Choroid plexus epithelial cell (primary cell): ENCODE data around the gene TRPC5OS.

Source experiments
- DNase-seq: peaks from one replicate; pipeline ENCODE4 v3.0.0-alpha.2; 2010; ENCODE audit warnings: low read depth
- H3K4me3 ChIP-seq: 2 replicates; pipeline ENCODE4 v1.5.1; 2011; ENCODE audit warnings: low read depth, mild to moderate bottlenecking, control low read depth, low read length, moderate library complexity
- CTCF ChIP-seq: conservative IDR thresholded peaks from 2 replicates; pipeline ENCODE4 v1.5.1; 2011; ENCODE audit warnings: low read depth, mild to moderate bottlenecking, control low read depth, inconsistent platforms, low read length, moderate library complexity

The TRPC5OS gene

GRCh38 chrX:111869639-111870034 is 6.3 kb upstream of the TRPC5OS start:
- peak; percentile 74 for TF ChIP-seq CTCF
- DNase-seq, result peak; percentile 56
- H3K4me3 ChIP-seq, result no peak overlapping the region

- no peak overlapping the region for H3K4me3 ChIP-seq
- TF ChIP-seq CTCF, result no peak
- DNase-seq, result no peak
Observed at GRCh38 chrX:111874241-111874640, 1.7 kb upstream of the TRPC5OS start.

- no peak for DNase-seq
- no peak for TF ChIP-seq CTCF
- H3K4me3 ChIP-seq, result no peak overlapping the region
Observed at GRCh38 chrX:111876646-111877045, 665 bp downstream of the TRPC5OS start.

- no peak for TF ChIP-seq CTCF
- no peak overlapping the region for H3K4me3 ChIP-seq
- DNase-seq, result no peak
Observed at GRCh38 chrX:111877681-111878080, 1.7 kb downstream of the TRPC5OS start.

GRCh38 chrX:111880735-111881134 is 4.8 kb downstream of the TRPC5OS start:
- H3K4me3 ChIP-seq, result no peak overlapping the region
- no peak for TF ChIP-seq CTCF
- no peak for DNase-seq

- TF ChIP-seq CTCF, result no peak
Observed at GRCh38 chrX:111881715-111882114, 5.7 kb downstream of the TRPC5OS start.

GRCh38 chrX:111886678-111887077 is 10.7 kb downstream of the TRPC5OS start:
- DNase-seq, result no peak
- no peak overlapping the region for H3K4me3 ChIP-seq
- TF ChIP-seq CTCF, result no peak

More at GRCh38 chrX:111881715-111882114, 5.7 kb downstream of the TRPC5OS start:
- DNase-seq, result no peak
- H3K4me3 ChIP-seq, result no peak overlapping the region
